WTC11 (cell line): ENCODE results near the gene C4orf33. TPM values are rescaled to one million over a fixed set of nuclear protein-coding genes. Genes with fewer than 3 reads are reported as not detected.

Experiments
- ATAC-seq: fragments of 200-7000 bp; cut with Tn5 transposase; 2 replicates; pipeline ENCODE4 v1.10.0; 2021; ENCODE audit warnings: mild to moderate bottlenecking, moderate library complexity
- CTCF ChIA-PET: fragments of 300-600 bp; sonication (Branson Sonifier 250); formaldehyde crosslinking; loops from one replicate; lab custom pipeline; 2021; ENCODE audit warnings: antibody characterized with exemption; lab: Charles Lee
- POLR2A ChIA-PET: fragments of 350-600 bp; sonication (Branson Sonifier 250); formaldehyde crosslinking; loops from one replicate; lab custom pipeline; 2021; ENCODE audit warnings: antibody characterized with exemption; lab: Charles Lee
- DNase-seq: peaks from one replicate; pipeline ENCODE4 v3.0.0; 2021; ENCODE audit warnings: low spot score
- H3K27ac Mint-ChIP-seq: 2 replicates; pipeline ENCODE4 v1.8.0; 2021; ENCODE audit warnings: mixed read lengths
- H3K27me3 Mint-ChIP-seq: 2 replicates; pipeline ENCODE4 v1.8.0; 2021; ENCODE audit warnings: low read depth, mild to moderate bottlenecking, moderate library complexity, mixed read lengths
- H3K36me3 Mint-ChIP-seq: 2 replicates; pipeline ENCODE4 v1.8.0; 2021; ENCODE audit warnings: mixed read lengths
- H3K4me1 Mint-ChIP-seq: 2 replicates; pipeline ENCODE4 v1.8.0; 2022; ENCODE audit warnings: mixed read lengths
- H3K4me3 Mint-ChIP-seq: 2 replicates; pipeline ENCODE4 v1.8.0; 2021; ENCODE audit warnings: mild to moderate bottlenecking, moderate library complexity, mixed read lengths
- H3K9me3 Mint-ChIP-seq: 2 replicates; pipeline ENCODE4 v1.8.0; 2021; ENCODE audit warnings: mixed read lengths
- CBFB ChIP-seq: sonication (generic); formaldehyde crosslinking; IDR thresholded peaks from 2 replicates; pipeline ENCODE4 v1.8.1; 2022; ENCODE audit warnings: mild to moderate bottlenecking, low read depth, missing genetic modification reagents
- E2F5 ChIP-seq: sonication (generic); formaldehyde crosslinking; IDR thresholded peaks from 2 replicates; pipeline ENCODE4 v1.8.1; 2022; ENCODE audit warnings: mild to moderate bottlenecking, moderate library complexity, missing genetic modification reagents
- FOXJ3 ChIP-seq: sonication (generic); formaldehyde crosslinking; IDR thresholded peaks from 2 replicates; pipeline ENCODE4 v1.9.0; 2021; ENCODE audit warnings: missing genetic modification reagents, mild to moderate bottlenecking, borderline replicate concordance
- IRF1 ChIP-seq: sonication (generic); formaldehyde crosslinking; IDR thresholded peaks from 2 replicates; pipeline ENCODE4 v1.8.0; 2023; ENCODE audit warnings: missing genetic modification reagents
- MXD4 ChIP-seq: fragments of 250-450 bp; sonication (Bioruptor Pico); IDR thresholded peaks from 2 replicates; pipeline ENCODE4 v1.8.0; 2021; ENCODE audit warnings: mild to moderate bottlenecking, moderate library complexity, borderline replicate concordance
- NFYB ChIP-seq: sonication (generic); formaldehyde crosslinking; conservative IDR thresholded peaks from 2 replicates; pipeline ENCODE4 v1.8.0; 2022; ENCODE audit warnings: low read depth, missing genetic modification reagents
- RORB ChIP-seq: fragments of 250-450 bp; sonication (Bioruptor Pico); IDR thresholded peaks from 2 replicates; pipeline ENCODE4 v1.9.0; 2021; ENCODE audit warnings: mild to moderate bottlenecking
- SOX15 ChIP-seq: fragments of 250-450 bp; sonication (Bioruptor Pico); IDR thresholded peaks from 2 replicates; pipeline ENCODE4 v1.9.0; 2021; ENCODE audit warnings: mild to moderate bottlenecking
- SP1 ChIP-seq: sonication (generic); formaldehyde crosslinking; conservative IDR thresholded peaks from 2 replicates; pipeline ENCODE4 v1.8.1; 2022; ENCODE audit warnings: missing genetic modification reagents
- TEAD1 ChIP-seq: sonication (generic); formaldehyde crosslinking; IDR thresholded peaks from 2 replicates; pipeline ENCODE4 v1.8.0; 2022; ENCODE audit warnings: mild to moderate bottlenecking, missing genetic modification reagents
- TEAD4 ChIP-seq: sonication (generic); formaldehyde crosslinking; IDR thresholded peaks from 2 replicates; pipeline ENCODE4 v1.8.0; 2022; ENCODE audit warnings: mild to moderate bottlenecking, missing genetic modification reagents
- TP53 ChIP-seq: sonication (generic); formaldehyde crosslinking; IDR thresholded peaks from 2 replicates; pipeline ENCODE4 v1.8.1; 2023; ENCODE audit warnings: mild to moderate bottlenecking, missing genetic modification reagents
- ZNF219 ChIP-seq: sonication (generic); formaldehyde crosslinking; IDR thresholded peaks from 2 replicates; pipeline ENCODE4 v1.8.0; 2023; ENCODE audit warnings: missing genetic modification reagents, mild to moderate bottlenecking, borderline replicate concordance
- ZNF232 ChIP-seq: sonication (generic); formaldehyde crosslinking; IDR thresholded peaks from 2 replicates; pipeline ENCODE4 v1.8.0; 2022; ENCODE audit warnings: mild to moderate bottlenecking, missing genetic modification reagents
- ZNF671 ChIP-seq: fragments of 250-450 bp; sonication (Bioruptor Pico); IDR thresholded peaks from 2 replicates; pipeline ENCODE4 v1.8.0; 2021; ENCODE audit warnings: mild to moderate bottlenecking
- ZSCAN18 ChIP-seq: fragments of 250-450 bp; sonication (Bioruptor Pico); IDR thresholded peaks from 2 replicates; pipeline ENCODE4 v2.1.2; 2022; ENCODE audit warnings: mild to moderate bottlenecking, moderate library complexity
- total RNA-seq: library from RNA; stranded (reverse); gene quantifications from 3 replicates; pipeline ENCODE4 v1.2.3, GENCODE V29; 2021
- TF ChIP-seq, protein P1 (sequence below): fragments of 250-450 bp; sonication (Bioruptor Pico); conservative IDR thresholded peaks from 2 replicates; pipeline ENCODE4 v1.9.0; 2021; ENCODE audit warnings: mild to moderate bottlenecking
- TF ChIP-seq, protein P2 (sequence below): sonication (generic); formaldehyde crosslinking; IDR thresholded peaks from 2 replicates; pipeline ENCODE4 v1.8.1; 2023; ENCODE audit warnings: mild to moderate bottlenecking, missing genetic modification reagents
- TF ChIP-seq, protein P3 (sequence below): fragments of 200-600 bp; IDR thresholded peaks from 2 replicates; pipeline ENCODE4 v1.8.0; 2022; ENCODE audit warnings: antibody characterized with exemption
- TF ChIP-seq, protein P4 (sequence below): fragments of 250-450 bp; sonication (Bioruptor Pico); IDR thresholded peaks from 2 replicates; pipeline ENCODE4 v1.8.0; 2021; ENCODE audit warnings: mild to moderate bottlenecking

The C4orf33 gene
- total RNA-seq, 1 experiment from 2014 or later, result 6.9 TPM

DNA sequence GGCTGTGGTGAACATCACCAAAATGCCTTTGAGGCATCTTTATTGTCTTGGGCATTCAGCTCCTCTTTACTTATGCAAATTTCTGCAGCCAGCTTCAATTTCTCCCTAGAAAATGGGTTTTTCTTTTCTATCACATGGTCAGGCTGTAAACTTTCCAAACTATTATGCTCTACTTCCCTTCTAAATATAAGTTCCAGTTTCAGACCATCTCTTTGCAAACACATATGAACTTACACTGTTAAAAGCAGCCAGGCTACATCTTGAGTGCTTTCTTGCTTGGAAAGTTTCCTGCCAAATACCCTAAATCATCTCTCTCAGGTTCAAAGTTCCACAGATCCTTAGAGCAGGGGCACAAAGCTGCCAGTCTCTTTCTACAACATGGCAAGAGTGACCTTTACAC lies 15.8 kb upstream of the C4orf33 start:
- no peak overlapping the region for H3K4me3 Mint-ChIP-seq
- H3K27ac Mint-ChIP-seq, result no peak overlapping the region
- TF ChIP-seq TEAD1 (CRISPR knock-in tag), result no peak
- TF ChIP-seq ZNF232 (CRISPR knock-in tag), result no peak
- no peak for TF ChIP-seq E2F5 (CRISPR knock-in tag)
- TF ChIP-seq, protein P1, sequence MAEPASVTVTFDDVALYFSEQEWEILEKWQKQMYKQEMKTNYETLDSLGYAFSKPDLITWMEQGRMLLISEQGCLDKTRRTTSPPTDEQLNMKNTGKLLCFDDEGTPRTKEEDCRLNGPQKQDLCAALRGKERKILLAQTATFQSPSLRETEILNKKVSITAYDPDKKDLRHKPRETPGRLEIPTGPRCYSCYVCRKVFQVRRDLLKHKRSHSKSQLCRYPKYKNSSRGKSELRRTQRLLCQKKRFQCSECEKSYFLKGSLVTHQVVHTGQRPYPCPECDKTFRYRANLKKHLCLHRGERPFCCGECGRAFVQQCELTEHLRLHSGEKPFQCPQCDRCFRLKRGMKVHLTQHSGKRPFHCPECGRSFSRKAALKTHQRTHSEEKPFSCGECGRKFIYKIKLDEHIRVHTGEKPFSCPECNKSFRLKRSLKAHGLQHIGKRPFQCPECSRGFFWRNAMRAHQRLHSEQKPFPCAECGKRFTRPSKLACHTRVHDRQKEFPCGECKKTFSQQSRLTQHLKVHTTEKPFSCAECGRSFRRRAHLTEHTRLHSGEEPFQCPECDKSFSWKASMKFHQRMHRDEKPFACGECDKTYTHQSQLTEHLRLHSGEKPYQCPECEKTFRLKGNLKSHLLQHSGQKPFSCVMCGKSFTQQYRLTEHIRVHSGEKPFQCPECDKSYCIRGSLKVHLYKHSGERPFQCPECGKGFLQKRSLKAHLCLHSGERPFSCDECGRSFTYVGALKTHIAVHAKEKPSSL (CRISPR knock-in tag), result no peak
- TF ChIP-seq TP53 (CRISPR knock-in tag), result no peak
- no peak for TF ChIP-seq FOXJ3
- TF ChIP-seq ZNF671 (CRISPR knock-in tag), result no peak
- TF ChIP-seq, protein P2, sequence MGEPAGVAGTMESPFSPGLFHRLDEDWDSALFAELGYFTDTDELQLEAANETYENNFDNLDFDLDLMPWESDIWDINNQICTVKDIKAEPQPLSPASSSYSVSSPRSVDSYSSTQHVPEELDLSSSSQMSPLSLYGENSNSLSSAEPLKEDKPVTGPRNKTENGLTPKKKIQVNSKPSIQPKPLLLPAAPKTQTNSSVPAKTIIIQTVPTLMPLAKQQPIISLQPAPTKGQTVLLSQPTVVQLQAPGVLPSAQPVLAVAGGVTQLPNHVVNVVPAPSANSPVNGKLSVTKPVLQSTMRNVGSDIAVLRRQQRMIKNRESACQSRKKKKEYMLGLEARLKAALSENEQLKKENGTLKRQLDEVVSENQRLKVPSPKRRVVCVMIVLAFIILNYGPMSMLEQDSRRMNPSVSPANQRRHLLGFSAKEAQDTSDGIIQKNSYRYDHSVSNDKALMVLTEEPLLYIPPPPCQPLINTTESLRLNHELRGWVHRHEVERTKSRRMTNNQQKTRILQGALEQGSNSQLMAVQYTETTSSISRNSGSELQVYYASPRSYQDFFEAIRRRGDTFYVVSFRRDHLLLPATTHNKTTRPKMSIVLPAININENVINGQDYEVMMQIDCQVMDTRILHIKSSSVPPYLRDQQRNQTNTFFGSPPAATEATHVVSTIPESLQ (CRISPR knock-in tag), result no peak
- no peak for TF ChIP-seq IRF1 (CRISPR knock-in tag)
- TF ChIP-seq NFYB (CRISPR knock-in tag), result no peak
- no peak for TF ChIP-seq SP1 (CRISPR knock-in tag)
- no peak for TF ChIP-seq SOX15
- TF ChIP-seq, protein P3, sequence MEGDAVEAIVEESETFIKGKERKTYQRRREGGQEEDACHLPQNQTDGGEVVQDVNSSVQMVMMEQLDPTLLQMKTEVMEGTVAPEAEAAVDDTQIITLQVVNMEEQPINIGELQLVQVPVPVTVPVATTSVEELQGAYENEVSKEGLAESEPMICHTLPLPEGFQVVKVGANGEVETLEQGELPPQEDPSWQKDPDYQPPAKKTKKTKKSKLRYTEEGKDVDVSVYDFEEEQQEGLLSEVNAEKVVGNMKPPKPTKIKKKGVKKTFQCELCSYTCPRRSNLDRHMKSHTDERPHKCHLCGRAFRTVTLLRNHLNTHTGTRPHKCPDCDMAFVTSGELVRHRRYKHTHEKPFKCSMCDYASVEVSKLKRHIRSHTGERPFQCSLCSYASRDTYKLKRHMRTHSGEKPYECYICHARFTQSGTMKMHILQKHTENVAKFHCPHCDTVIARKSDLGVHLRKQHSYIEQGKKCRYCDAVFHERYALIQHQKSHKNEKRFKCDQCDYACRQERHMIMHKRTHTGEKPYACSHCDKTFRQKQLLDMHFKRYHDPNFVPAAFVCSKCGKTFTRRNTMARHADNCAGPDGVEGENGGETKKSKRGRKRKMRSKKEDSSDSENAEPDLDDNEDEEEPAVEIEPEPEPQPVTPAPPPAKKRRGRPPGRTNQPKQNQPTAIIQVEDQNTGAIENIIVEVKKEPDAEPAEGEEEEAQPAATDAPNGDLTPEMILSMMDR, result no peak
- TF ChIP-seq RORB (CRISPR knock-in tag), result no peak
- TF ChIP-seq MXD4 (CRISPR knock-in tag), result no peak
- TF ChIP-seq, protein P4, sequence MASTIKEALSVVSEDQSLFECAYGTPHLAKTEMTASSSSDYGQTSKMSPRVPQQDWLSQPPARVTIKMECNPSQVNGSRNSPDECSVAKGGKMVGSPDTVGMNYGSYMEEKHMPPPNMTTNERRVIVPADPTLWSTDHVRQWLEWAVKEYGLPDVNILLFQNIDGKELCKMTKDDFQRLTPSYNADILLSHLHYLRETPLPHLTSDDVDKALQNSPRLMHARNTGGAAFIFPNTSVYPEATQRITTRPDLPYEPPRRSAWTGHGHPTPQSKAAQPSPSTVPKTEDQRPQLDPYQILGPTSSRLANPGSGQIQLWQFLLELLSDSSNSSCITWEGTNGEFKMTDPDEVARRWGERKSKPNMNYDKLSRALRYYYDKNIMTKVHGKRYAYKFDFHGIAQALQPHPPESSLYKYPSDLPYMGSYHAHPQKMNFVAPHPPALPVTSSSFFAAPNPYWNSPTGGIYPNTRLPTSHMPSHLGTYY, result no peak
- no peak for TF ChIP-seq ZNF219 (CRISPR knock-in tag)
- TF ChIP-seq CBFB (CRISPR knock-in tag), result no peak
- TF ChIP-seq ZSCAN18 (CRISPR knock-in tag), result no peak
- no peak for TF ChIP-seq TEAD4
- TF ChIP-seq, all 79 proteins: peak for 0
- Mint-ChIP-seq H3K36me3 (peaks cover 36% of the 10 kb centered on the region), H3K9me3 (peaks cover 35% of the 10 kb centered on the region), H3K4me1 (no peaks in the 10 kb centered on the region), H3K27me3 (no peaks in the 10 kb centered on the region)
- CTCF ChIA-PET, result no interaction called here
- POLR2A ChIA-PET, result no interaction called here
- ATAC-seq (no peak), DNase-seq (no peak)
